HCT116 (cell line): ENCODE results near the gene KICS2.

Experiments used
- ATF3 ChIP-seq: IDR thresholded peaks from 2 replicates; pipeline ENCODE4 v1.6.1; 2012
- CBX3 ChIP-seq: IDR thresholded peaks from 2 replicates; pipeline ENCODE4 v1.6.1; 2012; ENCODE audit warnings: low read depth
- CEBPB ChIP-seq: IDR thresholded peaks from 2 replicates; pipeline ENCODE4 v1.6.1; 2012; ENCODE audit warnings: low read depth
- CTCF ChIP-seq, 3 experiments: fragments of 200-600 bp in 1 of 3; sonication (generic) in 1 of 3; IDR thresholded peaks in 2 of 3; conservative IDR thresholded peaks in 1 of 3; 2 replicates each; pipeline ENCODE4 v1.5.1; 2012 to 2017; ENCODE audit warnings: low read depth in 2 of 3, low read length in 2 of 3, antibody characterized with exemption in 1 of 3, borderline replicate concordance in 1 of 3, control low read depth in 1 of 3, mild to moderate bottlenecking in 1 of 3, mixed read lengths in 1 of 3, mixed run types in 1 of 3, moderate library complexity in 1 of 3; ENCODE audit not compliant: insufficient read depth in 1 of 3
- ELF1 ChIP-seq: IDR thresholded peaks from 2 replicates; pipeline ENCODE4 v1.6.1; 2012; ENCODE audit warnings: low read depth, borderline replicate concordance
- EZH2 ChIP-seq: fragments of 200-600 bp; sonication (generic); IDR thresholded peaks from 2 replicates; pipeline ENCODE4 v1.6.1; 2017; ENCODE audit warnings: antibody characterized with exemption, mixed run types
- POLR2A ChIP-seq: IDR thresholded peaks from 2 replicates; pipeline ENCODE4 v1.7.0; 2011; ENCODE audit warnings: borderline replicate concordance; ENCODE audit not compliant: insufficient read depth, insufficient read length; ENCODE audit errors: extremely low read depth
- REST ChIP-seq: IDR thresholded peaks from 2 replicates; pipeline ENCODE4 v1.6.1; 2012; ENCODE audit warnings: low read depth
- SRF ChIP-seq: IDR thresholded peaks from 2 replicates; pipeline ENCODE4 v1.6.1; 2012; ENCODE audit warnings: low read depth
- ZBTB33 ChIP-seq: IDR thresholded peaks from 2 replicates; pipeline ENCODE4 v1.6.1; 2011; ENCODE audit warnings: mild to moderate bottlenecking, low read length, moderate library complexity; ENCODE audit not compliant: insufficient replicate concordance; ENCODE audit errors: extremely low read depth
- ZFX ChIP-seq: fragments of 450-650 bp; IDR thresholded peaks from 2 replicates; pipeline ENCODE4 v1.6.1; 2017

GRCh38 chr12:64187794-64188193 lies 34.3 kb downstream of the KICS2 start:
- TF ChIP-seq ATF3 (no peak), CTCF (IDR thresholded peaks at IDR 0.05 in 2 of 3, conservative IDR thresholded peaks at IDR 0.05 in 1 of 3; ENCODE audit: borderline replicate concordance in 1 of 3, insufficient read depth in 1 of 3, low read depth in 2 of 3, low read length in 2 of 3) (no peak), EZH2 (no peak), POLR2A (no peak), ZBTB33 (no peak), SRF (no peak), ZFX (no peak), CBX3 (no peak), ELF1 (no peak), CEBPB (no peak), REST (no peak)
